Measurements from ENCODE around the gene XRCC4.

The XRCC4 gene

GRCh38 chr5:83342465-83342864, 265.1 kb downstream of the XRCC4 start:
- no peak overlapping the region for H3K4me3 ChIP-seq (ENCODE audit: severe bottlenecking)

GRCh38 chr5:83343299-83343698, 266.0 kb downstream of the XRCC4 start:
- Histone ChIP-seq H3K4me1 (ENCODE audit: insufficient read depth, poor library complexity, severe bottlenecking) (no peaks in the 10 kb centered on the region), H3K27me3 (ENCODE audit: insufficient read depth, poor library complexity, severe bottlenecking) (no peaks in the 10 kb centered on the region), H3K4me3 (ENCODE audit: severe bottlenecking) (no peak overlapping the region), H3K9me3 (ENCODE audit: severe bottlenecking) (no peaks in the 10 kb centered on the region), H3K36me3 (ENCODE audit: low read depth) (no peaks in the 10 kb centered on the region), H3K27ac (ENCODE audit: poor library complexity, severe bottlenecking) (no peak overlapping the region)
- no peak for DNase-seq (ENCODE audit: low spot score)
- TF ChIP-seq CTCF (IDR thresholded peaks at IDR 0.05; ENCODE audit: poor library complexity, severe bottlenecking), result no peak
- ATAC-seq (ENCODE audit: low read depth), result no peak

More at GRCh38 chr5:83342465-83342864, 265.1 kb downstream of the XRCC4 start:
- DNase-seq (ENCODE audit: low spot score), result no peak
- H3K27ac ChIP-seq (ENCODE audit: poor library complexity, severe bottlenecking), result no peak overlapping the region
- H3K27me3 ChIP-seq (ENCODE audit: insufficient read depth, poor library complexity, severe bottlenecking), result no peaks in the 10 kb centered on the region
- H3K4me1 ChIP-seq (ENCODE audit: insufficient read depth, poor library complexity, severe bottlenecking), result no peaks in the 10 kb centered on the region
- no peak for ATAC-seq (ENCODE audit: low read depth)
- no peaks in the 10 kb centered on the region for H3K36me3 ChIP-seq (ENCODE audit: low read depth)
- TF ChIP-seq CTCF (IDR thresholded peaks at IDR 0.05; ENCODE audit: poor library complexity, severe bottlenecking), result no peak
- H3K9me3 ChIP-seq (ENCODE audit: severe bottlenecking), result no peaks in the 10 kb centered on the region

- Histone ChIP-seq H3K36me3 (ENCODE audit: low read depth) (no peaks in the 10 kb centered on the region), H3K27ac (ENCODE audit: poor library complexity, severe bottlenecking) (no peak overlapping the region), H3K9me3 (ENCODE audit: severe bottlenecking) (no peaks in the 10 kb centered on the region), H3K4me1 (ENCODE audit: insufficient read depth, poor library complexity, severe bottlenecking) (no peaks in the 10 kb centered on the region), H3K4me3 (ENCODE audit: severe bottlenecking) (no peak overlapping the region), H3K27me3 (ENCODE audit: insufficient read depth, poor library complexity, severe bottlenecking) (no peaks in the 10 kb centered on the region)
- ATAC-seq (ENCODE audit: low read depth), result no peak
- DNase-seq (ENCODE audit: low spot score), result no peak
- TF ChIP-seq CTCF (IDR thresholded peaks at IDR 0.05; ENCODE audit: poor library complexity, severe bottlenecking), result no peak
Measured at GRCh38 chr5:83345423-83345822, 268.1 kb downstream of the XRCC4 start.

GRCh38 chr5:83348281-83348780, 271.0 kb downstream of the XRCC4 start:
- Histone ChIP-seq H3K27ac (ENCODE audit: poor library complexity, severe bottlenecking) (no peak overlapping the region), H3K9me3 (ENCODE audit: severe bottlenecking) (no peaks in the 10 kb centered on the region), H3K4me1 (ENCODE audit: insufficient read depth, poor library complexity, severe bottlenecking) (no peaks in the 10 kb centered on the region), H3K36me3 (ENCODE audit: low read depth) (no peaks in the 10 kb centered on the region), H3K4me3 (ENCODE audit: severe bottlenecking) (no peak overlapping the region), H3K27me3 (ENCODE audit: insufficient read depth, poor library complexity, severe bottlenecking) (no peaks in the 10 kb centered on the region)
- no peak for DNase-seq (ENCODE audit: low spot score)
- ATAC-seq (ENCODE audit: low read depth), result no peak
- TF ChIP-seq CTCF (IDR thresholded peaks at IDR 0.05; ENCODE audit: poor library complexity, severe bottlenecking), result no peak

- Histone ChIP-seq H3K4me3 (ENCODE audit: severe bottlenecking) (no peak overlapping the region), H3K36me3 (ENCODE audit: low read depth) (no peaks in the 10 kb centered on the region), H3K27ac (ENCODE audit: poor library complexity, severe bottlenecking) (no peak overlapping the region), H3K4me1 (ENCODE audit: insufficient read depth, poor library complexity, severe bottlenecking) (no peaks in the 10 kb centered on the region), H3K9me3 (ENCODE audit: severe bottlenecking) (no peaks in the 10 kb centered on the region), H3K27me3 (ENCODE audit: insufficient read depth, poor library complexity, severe bottlenecking) (no peaks in the 10 kb centered on the region)
- no peak for TF ChIP-seq CTCF (IDR thresholded peaks at IDR 0.05; ENCODE audit: poor library complexity, severe bottlenecking)
- ATAC-seq (ENCODE audit: low read depth) (no peak), DNase-seq (ENCODE audit: low spot score) (no peak)
Measured at GRCh38 chr5:83353231-83353630, 275.9 kb downstream of the XRCC4 start.
